H9 (cell line): Measurements from ENCODE around the gene KIRREL3. TPM values are rescaled to one million over a fixed set of nuclear protein-coding genes. Genes with fewer than 3 reads are reported as not detected.

Experiments
- DNase-seq: peaks from one replicate; pipeline ENCODE4 v3.0.0-alpha.2; 2017
- H2AFZ ChIP-seq: one replicate; pipeline ENCODE4 v1.6.1; 2013; ENCODE audit warnings: mild to moderate bottlenecking, low read length, control low read depth, moderate library complexity
- H2AK5ac ChIP-seq: 2 replicates; pipeline ENCODE4 v1.6.1; 2013; ENCODE audit warnings: low read length, control low read depth, mixed read lengths; ENCODE audit not compliant: insufficient read length
- H2BK120ac ChIP-seq: one replicate; pipeline ENCODE4 v1.6.1; 2013; ENCODE audit warnings: low read depth, mild to moderate bottlenecking, low read length, control low read depth, inconsistent platforms; ENCODE audit not compliant: poor library complexity, severe bottlenecking
- H2BK12ac ChIP-seq: 2 replicates; pipeline ENCODE4 v1.6.1; 2013; ENCODE audit warnings: low read length, control low read depth, mixed read lengths, low read depth; ENCODE audit not compliant: insufficient read length
- H2BK15ac ChIP-seq: 2 replicates; pipeline ENCODE4 v1.6.1; 2013; ENCODE audit warnings: low read depth, low read length, control low read depth
- H2BK20ac ChIP-seq: one replicate; pipeline ENCODE4 v1.6.1; 2013; ENCODE audit warnings: low read depth, mild to moderate bottlenecking, low read length, control low read depth, inconsistent platforms; ENCODE audit not compliant: poor library complexity, severe bottlenecking
- H2BK5ac ChIP-seq: 2 replicates; pipeline ENCODE4 v1.6.1; 2013; ENCODE audit warnings: low read length, control low read depth, mixed read lengths; ENCODE audit not compliant: insufficient read length
- H3K14ac ChIP-seq: 2 replicates; pipeline ENCODE4 v1.6.1; 2013; ENCODE audit warnings: low read length, control low read depth; ENCODE audit not compliant: insufficient read depth
- H3K18ac ChIP-seq: 2 replicates; pipeline ENCODE4 v1.6.1; 2013; ENCODE audit warnings: low read depth, mild to moderate bottlenecking, mixed read lengths, low read length, control low read depth; ENCODE audit not compliant: insufficient read length
- H3K23ac ChIP-seq: 2 replicates; pipeline ENCODE4 v1.6.1; 2013; ENCODE audit warnings: low read length, control low read depth, mixed read lengths, low read depth; ENCODE audit not compliant: insufficient read length
- H3K23me2 ChIP-seq: 2 replicates; pipeline ENCODE4 v1.6.1; 2013; ENCODE audit warnings: low read depth, mild to moderate bottlenecking, mixed read lengths, low read length, control low read depth; ENCODE audit not compliant: insufficient read length, poor library complexity, severe bottlenecking
- H3K27ac ChIP-seq: 2 replicates; pipeline ENCODE4 v1.5.1; 2013; ENCODE audit warnings: low read length, control low read depth, mixed read lengths, low read depth; ENCODE audit not compliant: insufficient read length
- H3K27me3 ChIP-seq: 2 replicates; pipeline ENCODE4 v1.6.1; 2013; ENCODE audit warnings: low read length, control low read depth, inconsistent platforms; ENCODE audit not compliant: insufficient read depth
- H3K4ac ChIP-seq: 2 replicates; pipeline ENCODE4 v1.6.1; 2013; ENCODE audit warnings: low read depth, mild to moderate bottlenecking, control low read depth, inconsistent platforms, low read length, moderate library complexity
- H3K4me1 ChIP-seq: 2 replicates; pipeline ENCODE4 v1.6.1; 2013; ENCODE audit warnings: low read length, control low read depth, inconsistent platforms; ENCODE audit not compliant: insufficient read depth
- H3K4me2 ChIP-seq: 2 replicates; pipeline ENCODE4 v1.6.1; 2013; ENCODE audit warnings: low read length, control low read depth, mixed read lengths; ENCODE audit not compliant: insufficient read length, insufficient read depth
- H3K56ac ChIP-seq: 2 replicates; pipeline ENCODE4 v1.6.1; 2013; ENCODE audit warnings: low read depth, mild to moderate bottlenecking, mixed read lengths, low read length, control low read depth; ENCODE audit not compliant: insufficient read length
- H3K79me1 ChIP-seq: 2 replicates; pipeline ENCODE4 v1.6.1; 2013; ENCODE audit warnings: low read depth, mild to moderate bottlenecking, moderate library complexity, low read length, control low read depth, inconsistent platforms; ENCODE audit not compliant: insufficient read depth, poor library complexity, severe bottlenecking
- H3K79me2 ChIP-seq: 2 replicates; pipeline ENCODE4 v1.6.1; 2013; ENCODE audit warnings: low read length, control low read depth, inconsistent platforms; ENCODE audit not compliant: insufficient read depth
- H3K9ac ChIP-seq: 2 replicates; pipeline ENCODE4 v1.6.1; 2013; ENCODE audit warnings: low read length, control low read depth, mixed read lengths; ENCODE audit not compliant: insufficient read length; ENCODE audit errors: extremely low read depth
- H3K9me3 ChIP-seq: one replicate; pipeline ENCODE4 v1.6.1; 2013; ENCODE audit warnings: low read depth, low read length, inconsistent platforms; ENCODE audit not compliant: control insufficient read depth
- H3T11ph ChIP-seq: one replicate; pipeline ENCODE4 v1.6.1; 2013; ENCODE audit warnings: mild to moderate bottlenecking, low read length, control low read depth, inconsistent platforms
- H4K20me1 ChIP-seq: one replicate; pipeline ENCODE4 v1.6.1; 2013; ENCODE audit not compliant: control insufficient read depth, insufficient read length, insufficient read depth
- H4K5ac ChIP-seq: 2 replicates; pipeline ENCODE4 v1.6.1; 2013; ENCODE audit warnings: low read depth, mild to moderate bottlenecking, mixed read lengths, low read length, control low read depth; ENCODE audit not compliant: insufficient read length
- H4K8ac ChIP-seq: replicated peaks from 2 replicates; pipeline ENCODE4 v1.6.1; 2013; ENCODE audit warnings: low read length, control low read depth, mixed read lengths, low read depth; ENCODE audit not compliant: insufficient read length
- H4K91ac ChIP-seq: 2 replicates; pipeline ENCODE4 v1.6.1; 2013; ENCODE audit warnings: low read depth, mild to moderate bottlenecking, moderate library complexity, mixed read lengths, low read length, control low read depth; ENCODE audit not compliant: insufficient read length
- H3K27ac Mint-ChIP-seq, 3 experiments: 2 replicates in 2 of 3; 3 replicates in 1 of 3; pipeline ENCODE4 v1.8.0; 2020 to 2021; ENCODE audit warnings: mixed read lengths in 3 of 3, mild to moderate bottlenecking in 1 of 3, moderate library complexity in 1 of 3
- H3K27me3 Mint-ChIP-seq: 2 replicates; pipeline ENCODE4 v1.8.0; 2021; ENCODE audit warnings: low read depth, mild to moderate bottlenecking, moderate library complexity, mixed read lengths
- H3K36me3 Mint-ChIP-seq, 3 experiments: 2 replicates in 2 of 3; 3 replicates in 1 of 3; pipeline ENCODE4 v1.8.0; 2020 to 2021; ENCODE audit warnings: low read depth in 3 of 3, mixed read lengths in 3 of 3; ENCODE audit not compliant: insufficient read depth in 1 of 3
- H3K4me1 Mint-ChIP-seq, 2 experiments: 2 replicates each; pipeline ENCODE4 v1.8.0; 2020; ENCODE audit warnings: mixed read lengths in 2 of 2
- H3K4me3 Mint-ChIP-seq, 2 experiments: 2 replicates in 1 of 2; 3 replicates in 1 of 2; pipeline ENCODE4 v1.8.0; 2020 to 2021; ENCODE audit warnings: mild to moderate bottlenecking in 2 of 2, mixed read lengths in 2 of 2, moderate library complexity in 1 of 2
- H3K9me3 Mint-ChIP-seq, 2 experiments: 2 replicates in 1 of 2; 3 replicates in 1 of 2; pipeline ENCODE4 v1.8.0; 2020; ENCODE audit warnings: mild to moderate bottlenecking in 2 of 2, mixed read lengths in 2 of 2, moderate library complexity in 1 of 2
- CTCF ChIP-seq: fragments of 200-600 bp; sonication (generic); conservative IDR thresholded peaks from 3 replicates; pipeline ENCODE4 v1.8.0; 2021; ENCODE audit warnings: antibody characterized with exemption, mild to moderate bottlenecking
- WGBS: extraction: QIAGEN DNeasy Blood & Tissue Kit; methylation state at CpG from one replicate; pipeline ENCODE4 v1.1.7; 2013; ENCODE audit warnings: missing lambda C conversion rate, low lambda C conversion rate, mixed read lengths; ENCODE audit not compliant: insufficient read length; ENCODE audit errors: extremely low coverage; 5-methylcytosine and 5-hydroxymethylcytosine counted together
- total RNA-seq: library from RNA; stranded (reverse); gene quantifications from 2 replicates; pipeline ENCODE4 v1.2.1, GENCODE V29; 2021

The KIRREL3 gene
- total RNA-seq, 1 experiment from 2014 or later = 0.17 TPM

- no peak overlapping the region for H3K27ac ChIP-seq
- no peak overlapping the region for H2BK20ac ChIP-seq
These were observed 592.1 kb downstream of the KIRREL3 start for GRCh38 chr11:126408496-126408895.

More at GRCh38 chr11:126408496-126408895, 592.1 kb downstream of the KIRREL3 start:
- WGBS = no CpG with 5 or more reads among the region's 12 CpGs
- Histone ChIP-seq H3K27me3 (no peaks in the 10 kb centered on the region), H3K4ac (no peak overlapping the region), H3K79me2 (no peaks in the 10 kb centered on the region), H3K4me1 (no peaks in the 10 kb centered on the region; the same call in 1 of the 2 replicates), H3K4me2 (no peak overlapping the region), H3K18ac (no peak overlapping the region), H4K5ac (no peak overlapping the region), H3K14ac (no peak overlapping the region), H4K91ac (no peak overlapping the region), H3K9ac (no peak overlapping the region), H3K23me2 (no peaks in the 10 kb centered on the region), H4K8ac (no peak overlapping the region), H3K23ac (no peak overlapping the region), H3T11ph (no peak overlapping the region), H4K20me1 (no peaks in the 10 kb centered on the region), H3K56ac (no peak overlapping the region), H2AFZ (no peak overlapping the region), H3K79me1 (no peaks in the 10 kb centered on the region), H2BK12ac (no peak overlapping the region), H2AK5ac (no peak overlapping the region), H2BK120ac (no peak overlapping the region), H2BK15ac (no peak overlapping the region), H3K9me3 (no peaks in the 10 kb centered on the region), H2BK5ac (no peak overlapping the region)
- Mint-ChIP-seq H3K27ac (no peak overlapping the region), H3K27me3 (no peaks in the 10 kb centered on the region; the same call in 1 of the 2 replicates), H3K36me3 (peaks cover 11 to 21% (median 20%) of the 10 kb centered on the region in 3 experiments), H3K4me3 (no peak overlapping the region), H3K4me1 (peaks cover 21 to 25% of the 10 kb centered on the region in 2 experiments), H3K9me3 (no peaks in the 10 kb centered on the region; a peak in 1 of 5 replicates)
- no peak for DNase-seq
- TF ChIP-seq CTCF = no peak
